ENCODE results near the gene IMMT. TPM values are rescaled to one million over a fixed set of nuclear protein-coding genes. Genes with fewer than 3 reads are reported as not detected.

IMMT gene
- total RNA-seq, 1 experiment from 2014 or later, result 97.7 TPM

- H3K9ac ChIP-seq (ENCODE audit: low read length), result no peak overlapping the region
- ChIA-PET CTCF (no interaction called here), POLR2A (ENCODE audit: unreplicated experiment) (interaction anchor here (0.6 kb wide), 1 partner anchor 49 kb away, joined by 3 read pairs; no protein-coding TSS in a partner anchor)
- H3K4me1 ChIP-seq (ENCODE audit: insufficient read depth, low read length), result no peaks in the 10 kb centered on the region
- H3K4me2 ChIP-seq (ENCODE audit: low read length), result no peak overlapping the region
- no TSS peak for BruUV-seq (replicated peaks)
- H3K9me2 ChIP-seq (replicated peaks; ENCODE audit: low read length), result no peaks in the 10 kb centered on the region
- no peak overlapping the region for H2AFZ ChIP-seq (ENCODE audit: low read length)
- no peaks in the 10 kb centered on the region for H3K9me3 ChIP-seq (ENCODE audit: low read length)
- no peak overlapping the region for H3K4me3 ChIP-seq (ENCODE audit: low read length)
- peaks cover 100% of the 10 kb centered on the region for H3K79me2 ChIP-seq (ENCODE audit: low read length)
- ATAC-seq (no peak), DNase-seq (no peak)
- H3K36me3 ChIP-seq (ENCODE audit: low read depth, low read length), result peaks cover 10% of the 10 kb centered on the region
- H3K27me3 ChIP-seq (ENCODE audit: low read length), result no peaks in the 10 kb centered on the region
- intact Hi-C loops (cut with micrococcal nuclease), result no loop called here
- H3F3A ChIP-seq (ENCODE audit: low read length, unreplicated experiment), result no peaks in the 10 kb centered on the region
- no peak overlapping the region for H3K27ac ChIP-seq (ENCODE audit: low read length)
- H4K20me1 ChIP-seq (ENCODE audit: low read length), result peaks cover 62% of the 10 kb centered on the region
- no peak for TF ChIP-seq EZH2 (IDR thresholded peaks at IDR 0.05; ENCODE audit: low read length, unreplicated experiment)
- no peak for TF ChIP-seq CTCF (conservative IDR thresholded peaks at IDR 0.05; ENCODE audit: low read depth, low read length)
- no peak for TF ChIP-seq EZH2phosphoT487 (IDR thresholded peaks at IDR 0.05; ENCODE audit: borderline replicate concordance, low read length)
These were observed 9.6 kb downstream of the IMMT start for GRCh38 chr2:86185517-86186212.

- H4K20me1 ChIP-seq (ENCODE audit: low read length), result peaks cover 14% of the 10 kb centered on the region
- no peaks in the 10 kb centered on the region for H3K9me3 ChIP-seq (ENCODE audit: low read length)
- DNase-seq (no peak), ATAC-seq (no peak)
- H2AFZ ChIP-seq (ENCODE audit: low read length), result no peak overlapping the region
- peaks cover 43% of the 10 kb centered on the region for H3K36me3 ChIP-seq (ENCODE audit: low read depth, low read length)
- no TSS peak for BruUV-seq (replicated peaks)
- no peak overlapping the region for H3K4me3 ChIP-seq (ENCODE audit: low read length)
- H3K4me2 ChIP-seq (ENCODE audit: low read length), result no peak overlapping the region
- no peaks in the 10 kb centered on the region for H3K4me1 ChIP-seq (ENCODE audit: insufficient read depth, low read length)
- H3K9me2 ChIP-seq (replicated peaks; ENCODE audit: low read length), result no peaks in the 10 kb centered on the region
- H3K79me2 ChIP-seq (ENCODE audit: low read length), result peaks cover 13% of the 10 kb centered on the region
- ChIA-PET POLR2A (ENCODE audit: unreplicated experiment) (no interaction called here), CTCF (no interaction called here)
- H3F3A ChIP-seq (ENCODE audit: low read length, unreplicated experiment), result no peaks in the 10 kb centered on the region
- TF ChIP-seq EZH2 (IDR thresholded peaks at IDR 0.05; ENCODE audit: low read length, unreplicated experiment), result no peak
- TF ChIP-seq EZH2phosphoT487 (IDR thresholded peaks at IDR 0.05; ENCODE audit: borderline replicate concordance, low read length), result no peak
- TF ChIP-seq CTCF (conservative IDR thresholded peaks at IDR 0.05; ENCODE audit: low read depth, low read length), result no peak
- no peaks in the 10 kb centered on the region for H3K27me3 ChIP-seq (ENCODE audit: low read length)
- no peak overlapping the region for H3K27ac ChIP-seq (ENCODE audit: low read length)
- H3K9ac ChIP-seq (ENCODE audit: low read length), result no peak overlapping the region
- intact Hi-C loops (cut with micrococcal nuclease), result no loop called here
These were observed 18.7 kb downstream of the IMMT start for GRCh38 chr2:86176597-86176996.

- H4K20me1 ChIP-seq (ENCODE audit: low read length), result peaks cover 8% of the 10 kb centered on the region
- no peaks in the 10 kb centered on the region for H3K9me2 ChIP-seq (replicated peaks; ENCODE audit: low read length)
- no peaks in the 10 kb centered on the region for H3K9me3 ChIP-seq (ENCODE audit: low read length)
- no peaks in the 10 kb centered on the region for H3K4me1 ChIP-seq (ENCODE audit: insufficient read depth, low read length)
- TF ChIP-seq CTCF (conservative IDR thresholded peaks at IDR 0.05; ENCODE audit: low read depth, low read length) (no peak), EZH2 (IDR thresholded peaks at IDR 0.05; ENCODE audit: low read length, unreplicated experiment) (no peak), EZH2phosphoT487 (IDR thresholded peaks at IDR 0.05; ENCODE audit: borderline replicate concordance, low read length) (no peak)
- ChIA-PET POLR2A (ENCODE audit: unreplicated experiment) (no interaction called here), CTCF (no interaction called here)
- H3K27me3 ChIP-seq (ENCODE audit: low read length), result no peaks in the 10 kb centered on the region
- no peak overlapping the region for H3K27ac ChIP-seq (ENCODE audit: low read length)
- H2AFZ ChIP-seq (ENCODE audit: low read length), result no peak overlapping the region
- peaks cover 43% of the 10 kb centered on the region for H3K36me3 ChIP-seq (ENCODE audit: low read depth, low read length)
- no peak overlapping the region for H3K4me3 ChIP-seq (ENCODE audit: low read length)
- intact Hi-C loops (cut with micrococcal nuclease), result no loop called here
- ATAC-seq (no peak), DNase-seq (no peak)
- no TSS peak for BruUV-seq (replicated peaks)
- no peak overlapping the region for H3K9ac ChIP-seq (ENCODE audit: low read length)
- peaks cover 6% of the 10 kb centered on the region for H3K79me2 ChIP-seq (ENCODE audit: low read length)
- no peak overlapping the region for H3K4me2 ChIP-seq (ENCODE audit: low read length)
- H3F3A ChIP-seq (ENCODE audit: low read length, unreplicated experiment), result no peaks in the 10 kb centered on the region
These were observed 19.4 kb downstream of the IMMT start for GRCh38 chr2:86175828-86176227.

All from PC-3 (cell line).